Neuronal stem cell (in vitro differentiated cells): ENCODE results near the gene ADCY3.

Experiments used
- DNase-seq: peaks from one replicate; pipeline ENCODE4 v3.0.0-alpha.2; 2013; ENCODE audit warnings: low spot score
- H2AFZ ChIP-seq: one replicate; pipeline ENCODE4 v1.6.1; 2013; ENCODE audit warnings: mild to moderate bottlenecking, low read length, inconsistent platforms
- H2AK5ac ChIP-seq: 2 replicates; pipeline ENCODE4 v1.6.1; 2013; ENCODE audit warnings: low read depth, mild to moderate bottlenecking, inconsistent platforms, low read length, moderate library complexity, mixed read lengths
- H2BK120ac ChIP-seq: 2 replicates; pipeline ENCODE4 v1.6.1; 2013; ENCODE audit warnings: low read depth, mild to moderate bottlenecking, inconsistent platforms, low read length, moderate library complexity, mixed read lengths
- H2BK12ac ChIP-seq: one replicate; pipeline ENCODE4 v1.6.1; 2013; ENCODE audit warnings: low read length, inconsistent platforms
- H2BK15ac ChIP-seq: 2 replicates; pipeline ENCODE4 v1.6.1; 2013; ENCODE audit warnings: mild to moderate bottlenecking, low read length, inconsistent platforms, mixed read lengths
- H2BK5ac ChIP-seq: one replicate; pipeline ENCODE4 v1.6.1; 2013; ENCODE audit warnings: inconsistent platforms, mild to moderate bottlenecking, low read length, moderate library complexity
- H3K14ac ChIP-seq: one replicate; pipeline ENCODE4 v1.6.1; 2013; ENCODE audit warnings: low read length, inconsistent platforms
- H3K18ac ChIP-seq: 2 replicates; pipeline ENCODE4 v1.6.1; 2013; ENCODE audit warnings: low read length, inconsistent platforms
- H3K23ac ChIP-seq: 2 replicates; pipeline ENCODE4 v1.6.1; 2013; ENCODE audit warnings: low read depth, mild to moderate bottlenecking, mixed read lengths, low read length, inconsistent platforms; ENCODE audit not compliant: poor library complexity
- H3K27ac ChIP-seq: replicated peaks from 3 replicates; pipeline ENCODE4 v1.5.1; 2013; ENCODE audit warnings: low read length, inconsistent platforms
- H3K27me3 ChIP-seq, 3 experiments: 2 replicates each; pipeline ENCODE4 v1.6.1; 2013; ENCODE audit warnings: low read length in 3 of 3, mild to moderate bottlenecking in 2 of 3, inconsistent platforms in 1 of 3, low read depth in 1 of 3, mixed read lengths in 1 of 3, moderate library complexity in 1 of 3; ENCODE audit not compliant: control insufficient read depth in 3 of 3, insufficient read depth in 3 of 3
- H3K36me3 ChIP-seq, 2 donors: replicated peaks in 1 of 2; 2 replicates each; pipeline ENCODE4 v1.6.1; 2013; ENCODE audit warnings: low read length in 2 of 2; ENCODE audit not compliant: control insufficient read depth in 2 of 2, insufficient read depth in 2 of 2
- H3K4ac ChIP-seq: 2 replicates; pipeline ENCODE4 v1.6.1; 2013; ENCODE audit warnings: inconsistent platforms, mild to moderate bottlenecking, low read length, moderate library complexity
- H3K4me1 ChIP-seq, 2 donors: 1 replicate in 1 of 2; 2 replicates in 1 of 2; pipeline ENCODE4 v1.6.1; 2013; ENCODE audit warnings: low read length in 2 of 2, low read depth in 1 of 2; ENCODE audit not compliant: control insufficient read depth in 2 of 2, insufficient read depth in 1 of 2
- H3K4me2 ChIP-seq: one replicate; pipeline ENCODE4 v1.6.1; 2013; ENCODE audit warnings: mild to moderate bottlenecking, low read length, inconsistent platforms; ENCODE audit not compliant: insufficient read depth, poor library complexity, severe bottlenecking
- H3K4me3 ChIP-seq, 2 donors: 2 replicates each; pipeline ENCODE4 v1.5.1; 2013; ENCODE audit warnings: low read length in 2 of 2, mild to moderate bottlenecking in 2 of 2, inconsistent platforms in 1 of 2, moderate library complexity in 1 of 2
- H3K79me1 ChIP-seq: one replicate; pipeline ENCODE4 v1.6.1; 2013; ENCODE audit warnings: low read depth, mild to moderate bottlenecking, inconsistent platforms, low read length, moderate library complexity
- H3K9ac ChIP-seq: one replicate; pipeline ENCODE4 v1.6.1; 2013; ENCODE audit warnings: mild to moderate bottlenecking, low read depth, low read length, inconsistent platforms; ENCODE audit not compliant: poor library complexity
- H3K9me3 ChIP-seq, 2 donors: replicated peaks in 1 of 2; 2 replicates each; pipeline versions ENCODE3 to v1.6.1; 2013; ENCODE audit warnings: low read length in 2 of 2, mild to moderate bottlenecking in 2 of 2, inconsistent platforms in 1 of 2, low read depth in 1 of 2, mixed read lengths in 1 of 2, moderate library complexity in 1 of 2; ENCODE audit not compliant: control insufficient read depth in 2 of 2, insufficient read depth in 1 of 2
- H4K8ac ChIP-seq: one replicate; pipeline ENCODE4 v1.6.1; 2013; ENCODE audit warnings: low read depth, mild to moderate bottlenecking, inconsistent platforms, low read length, moderate library complexity
- H4K91ac ChIP-seq: one replicate; pipeline ENCODE4 v1.6.1; 2013; ENCODE audit warnings: low read length, low read depth, mild to moderate bottlenecking, inconsistent platforms; ENCODE audit not compliant: poor library complexity
- WGBS, 2 donors: extraction: QIAGEN DNeasy Blood & Tissue Kit; methylation state at CpG; one replicate each; pipeline ENCODE4 v1.1.7; 2013; ENCODE audit warnings: missing lambda C conversion rate in 2 of 2, mixed read lengths in 1 of 2; ENCODE audit not compliant: insufficient read length in 2 of 2, insufficient replicate concordance in 1 of 2; ENCODE audit errors: extremely low coverage in 2 of 2; 5-methylcytosine and 5-hydroxymethylcytosine counted together

Gene ADCY3

DNA sequence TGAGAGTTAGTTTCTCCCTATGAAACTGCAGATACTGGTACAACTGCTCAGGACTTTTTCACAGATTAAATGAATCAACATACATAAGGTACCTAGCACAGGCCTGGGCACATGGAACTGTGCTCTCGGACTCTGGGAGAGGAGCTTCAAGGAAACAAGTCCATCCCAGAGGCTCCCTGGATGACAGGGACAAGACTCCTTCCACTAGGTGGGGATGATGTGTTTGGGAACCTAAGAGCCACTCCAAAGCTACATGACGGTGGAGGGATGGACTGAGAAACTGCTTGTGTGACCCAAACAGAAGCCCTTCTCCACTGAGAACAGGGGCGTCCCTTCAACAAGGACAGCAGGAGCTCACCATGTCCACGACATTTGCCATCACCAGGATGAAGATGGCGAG, 89.7 kb downstream of the ADCY3 start:
- Histone ChIP-seq H3K9me3 (peaks cover 4 to 16% of the 10 kb centered on the region in 2 donors), H3K36me3 (peaks cover 25 to 61% of the 10 kb centered on the region in 2 donors), H4K91ac (no peak overlapping the region), H3K18ac (no peak overlapping the region), H2BK15ac (no peak overlapping the region), H3K9ac (no peak overlapping the region), H2AFZ (no peak overlapping the region), H2AK5ac (no peak overlapping the region), H3K4me2 (no peak overlapping the region), H3K4ac (no peak overlapping the region), H3K79me1 (no peaks in the 10 kb centered on the region), H3K27me3 (no peaks in the 10 kb centered on the region), H3K14ac (no peak overlapping the region), H2BK12ac (no peak overlapping the region), H2BK120ac (no peak overlapping the region), H3K27ac (no peak overlapping the region), H3K23ac (no peak overlapping the region), H2BK5ac (no peak overlapping the region), H3K4me3 (no peak overlapping the region), H3K4me1 (peaks cover 15 to 25% of the 10 kb centered on the region in 2 donors), H4K8ac (no peak overlapping the region)
- WGBS, 2 donors = no CpG with 5 or more reads among the region's 5 CpGs
- DNase-seq = no peak

DNA sequence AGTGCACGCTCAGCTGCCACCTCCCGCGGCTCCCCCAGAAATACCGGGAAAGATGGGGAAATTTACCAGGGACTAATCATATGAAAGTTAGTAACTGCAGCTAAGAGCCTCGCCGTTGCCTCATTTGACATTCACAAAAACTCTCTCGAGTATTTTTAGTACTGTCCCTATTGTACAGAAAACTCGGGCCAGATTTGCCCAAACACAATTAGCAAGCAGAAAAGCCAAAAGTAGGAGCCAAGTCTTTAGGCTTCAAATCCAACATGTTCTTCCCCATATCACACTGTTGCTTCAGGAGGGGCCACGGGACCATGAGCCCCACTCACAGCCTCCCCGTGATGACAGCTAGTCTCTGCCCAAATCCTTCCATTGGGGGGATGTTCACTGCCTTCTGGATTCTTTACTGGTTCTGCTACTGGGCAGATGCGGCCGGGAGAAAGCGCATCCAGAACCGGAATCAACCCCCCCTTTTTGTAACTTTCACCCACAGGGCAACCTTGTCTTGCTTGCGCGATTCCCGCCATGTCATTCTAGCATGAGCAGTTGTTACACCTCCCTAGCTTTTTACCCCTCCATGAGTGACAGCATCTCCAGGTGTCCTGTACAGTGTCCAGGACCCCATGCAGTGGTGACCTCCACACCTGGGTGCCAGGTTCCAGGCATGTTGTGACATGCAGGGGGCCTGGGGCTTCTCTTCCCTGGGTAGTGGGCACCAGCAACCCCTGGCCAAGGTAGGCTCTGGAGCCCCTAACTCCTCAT, 91.6 kb downstream of the ADCY3 start:
- Histone ChIP-seq H2BK12ac (no peak overlapping the region), H3K23ac (no peak overlapping the region), H3K79me1 (peaks cover 3% of the 10 kb centered on the region), H3K14ac (no peak overlapping the region), H4K91ac (no peak overlapping the region), H2AK5ac (peak overlapping the region; percentile 77), H3K9me3 (peaks cover 6 to 7% of the 10 kb centered on the region in 2 donors), H2BK15ac (no peak overlapping the region), H3K27me3 (no peaks in the 10 kb centered on the region), H3K36me3 (peaks cover 18 to 58% of the 10 kb centered on the region in 2 donors), H3K4me2 (no peak overlapping the region), H3K4ac (no peak overlapping the region), H3K4me1 (peaks cover 15 to 22% of the 10 kb centered on the region in 2 donors), H2BK5ac (no peak overlapping the region), H2AFZ (no peak overlapping the region), H4K8ac (no peak overlapping the region), H2BK120ac (no peak overlapping the region), H3K18ac (no peak overlapping the region), H3K9ac (no peak overlapping the region), H3K4me3 (no peak overlapping the region), H3K27ac (no peak overlapping the region)
- no CpG with 5 or more reads among the region's 17 CpGs for WGBS, 2 donors
- no peak for DNase-seq

DNA sequence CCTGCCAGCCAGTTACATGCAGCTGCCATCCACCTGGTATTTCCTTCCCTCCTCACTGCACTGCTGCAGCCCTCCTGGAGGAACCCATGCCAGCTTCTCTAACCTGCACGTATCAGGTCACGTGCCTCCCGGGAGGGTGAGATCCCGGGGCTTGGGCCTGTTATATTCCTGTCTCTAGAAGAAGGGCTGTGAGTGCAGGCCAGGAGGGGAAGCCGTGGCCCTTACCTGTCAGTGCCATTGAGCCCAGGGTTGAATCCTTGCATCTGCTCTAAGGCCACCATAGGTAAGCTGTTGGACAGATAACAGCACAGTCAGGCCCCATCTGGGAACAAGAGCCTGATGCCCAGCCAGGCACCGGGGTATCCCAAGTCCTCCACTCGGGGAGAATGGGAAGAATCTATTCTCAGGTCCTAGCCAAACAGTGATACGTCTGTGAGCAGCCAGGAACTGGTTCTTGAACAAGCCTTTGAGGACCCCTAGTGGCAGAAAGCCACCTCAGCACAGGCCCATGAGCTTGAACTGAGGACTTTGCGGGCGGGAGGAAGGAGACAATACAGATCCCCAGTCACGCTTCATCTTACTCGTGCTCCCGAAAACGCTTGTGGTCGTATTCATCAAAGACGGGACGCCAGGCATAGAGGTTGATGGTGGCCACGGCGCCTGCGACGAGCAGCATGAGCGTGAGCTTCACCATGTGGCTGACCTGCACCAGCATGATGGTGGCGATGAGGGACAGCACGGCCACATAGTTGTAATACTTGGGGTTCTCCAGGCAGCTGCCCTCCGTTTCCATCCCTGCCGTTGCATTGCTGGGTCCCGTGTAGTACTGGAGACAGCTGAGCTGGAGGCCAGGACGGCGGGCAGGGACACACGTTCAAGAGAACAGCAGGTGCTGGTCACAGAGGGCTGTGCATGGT, 92.5 kb downstream of the ADCY3 start:
- Histone ChIP-seq H3K27ac (no peak overlapping the region), H3K23ac (peak overlapping the region; percentile 8), H3K9me3 (peaks cover 6 to 7% of the 10 kb centered on the region in 2 donors), H4K91ac (no peak overlapping the region), H2BK15ac (no peak overlapping the region), H3K4ac (no peak overlapping the region), H3K4me3 (peak overlapping the region in 1 of 2 donors; percentile 36), H2BK120ac (no peak overlapping the region), H2AK5ac (peak overlapping the region; percentile 77), H3K4me2 (no peak overlapping the region), H3K36me3 (peaks cover 21 to 58% of the 10 kb centered on the region in 2 donors), H3K9ac (peak overlapping the region; percentile 75), H4K8ac (no peak overlapping the region), H2AFZ (no peak overlapping the region), H3K14ac (no peak overlapping the region), H3K27me3 (no peaks in the 10 kb centered on the region), H2BK5ac (no peak overlapping the region), H3K4me1 (peaks cover 11 to 18% of the 10 kb centered on the region in 2 donors), H2BK12ac (no peak overlapping the region), H3K18ac (peak overlapping the region; percentile 22), H3K79me1 (peaks cover 7% of the 10 kb centered on the region)
- DNase-seq = peak; percentile 64
- WGBS, 2 donors = no CpG with 5 or more reads among the region's 30 CpGs

DNA sequence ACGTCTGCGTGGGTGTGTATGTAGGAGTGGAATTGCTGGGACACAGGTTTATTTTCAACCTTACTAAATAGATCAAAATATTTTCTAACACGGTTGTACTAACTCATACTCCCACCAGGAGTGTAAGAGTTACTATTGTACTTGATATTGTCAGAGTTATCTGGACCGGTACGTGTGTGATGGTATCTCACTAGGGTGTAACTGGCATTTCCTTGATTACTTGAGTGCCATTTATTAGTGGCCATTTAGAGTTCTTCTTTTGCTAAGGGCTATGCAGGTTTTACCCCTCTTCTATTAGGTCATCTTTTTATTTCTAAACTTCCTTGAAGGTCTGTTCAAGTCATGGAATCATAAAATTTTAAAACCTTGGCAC, 93.3 kb downstream of the ADCY3 start:
- peaks cover 13 to 20% of the 10 kb centered on the region in 2 donors for H3K4me1 ChIP-seq
- H2AK5ac ChIP-seq = no peak overlapping the region
- H2BK15ac ChIP-seq = no peak overlapping the region
- no peak overlapping the region for H3K9ac ChIP-seq
- H2BK5ac ChIP-seq = no peak overlapping the region
- DNase-seq = no peak
- no peak overlapping the region for H3K18ac ChIP-seq
- no peak overlapping the region for H3K23ac ChIP-seq
- H3K79me1 ChIP-seq = peaks cover 7% of the 10 kb centered on the region
- no peak overlapping the region for H3K4ac ChIP-seq
- H3K4me2 ChIP-seq = no peak overlapping the region
- peaks cover 6 to 7% of the 10 kb centered on the region in 2 donors for H3K9me3 ChIP-seq
- no peak overlapping the region for H3K4me3 ChIP-seq
- no peaks in the 10 kb centered on the region for H3K27me3 ChIP-seq
- peaks cover 21 to 65% of the 10 kb centered on the region in 2 donors for H3K36me3 ChIP-seq
- H3K27ac ChIP-seq = no peak overlapping the region
- H4K8ac ChIP-seq = no peak overlapping the region
- no peak overlapping the region for H4K91ac ChIP-seq
- H2BK120ac ChIP-seq = no peak overlapping the region
- no peak overlapping the region for H3K14ac ChIP-seq
- H2BK12ac ChIP-seq = no peak overlapping the region
- no peak overlapping the region for H2AFZ ChIP-seq
- WGBS, 2 donors = no CpG with 5 or more reads among the region's 5 CpGs
